Measurements from ENCODE around the gene ROR2. TPM values are rescaled to one million over a fixed set of nuclear protein-coding genes. Genes with fewer than 3 reads are reported as not detected.

ROR2 gene
- total RNA-seq, 2 experiments from 2014 or later: 0.05 TPM

- no peak for DNase-seq
- ATAC-seq: no peak
- H3K4me3 Mint-ChIP-seq: no peak overlapping the region
- peaks cover 14% of the 10 kb centered on the region for H3K27me3 Mint-ChIP-seq (ENCODE audit: low read depth)
- no peaks in the 10 kb centered on the region for H3K36me3 Mint-ChIP-seq (ENCODE audit: low read depth)
- H3K27ac Mint-ChIP-seq: no peak overlapping the region
- CTCF ChIA-PET: no interaction called here
- peaks cover 22% of the 10 kb centered on the region for H3K4me1 Mint-ChIP-seq (ENCODE audit: low read depth)
- H3K9me3 Mint-ChIP-seq (ENCODE audit: insufficient read depth): no peaks in the 10 kb centered on the region
- POLR2A ChIA-PET: no interaction called here
These were observed 109.6 kb downstream of the ROR2 start for GRCh38 chr9:91840469-91840868.

DNA sequence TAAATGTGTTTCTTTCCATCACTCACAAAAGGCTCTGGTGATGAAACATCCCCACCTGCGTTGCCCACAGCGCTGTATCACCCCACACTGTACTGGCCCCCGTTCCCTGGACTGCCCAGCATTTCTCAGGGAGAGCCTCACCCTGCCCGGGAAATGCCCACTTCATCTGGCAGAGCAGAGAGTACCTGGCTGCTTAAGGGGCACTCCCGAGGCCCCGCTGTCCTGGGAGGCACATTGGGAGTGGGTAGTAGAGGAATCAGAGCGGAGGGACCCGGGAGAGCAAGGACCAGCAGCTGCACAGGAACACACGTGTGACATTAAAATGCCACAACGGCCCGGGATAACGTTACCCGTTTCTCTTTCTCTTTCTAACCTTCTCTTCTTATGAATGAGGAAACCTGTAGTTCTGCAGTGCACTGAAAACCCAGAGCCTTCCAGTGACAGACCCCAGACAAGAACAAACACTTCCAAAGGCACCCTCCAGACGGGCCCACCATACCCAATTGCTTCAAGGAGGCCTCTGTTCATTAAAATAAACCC lies 110.0 kb downstream of the ROR2 start:
- peak overlapping the region; percentile 13 for H3K4me3 Mint-ChIP-seq
- POLR2A ChIA-PET: no interaction called here
- H3K36me3 Mint-ChIP-seq (ENCODE audit: low read depth): no peaks in the 10 kb centered on the region
- ATAC-seq (peak; percentile 39), DNase-seq (no peak)
- H3K27me3 Mint-ChIP-seq (ENCODE audit: low read depth): peaks cover 11% of the 10 kb centered on the region
- no peaks in the 10 kb centered on the region for H3K9me3 Mint-ChIP-seq (ENCODE audit: insufficient read depth)
- CTCF ChIA-PET: no interaction called here
- H3K27ac Mint-ChIP-seq: no peak overlapping the region
- H3K4me1 Mint-ChIP-seq (ENCODE audit: low read depth): peaks cover 22% of the 10 kb centered on the region

DNA sequence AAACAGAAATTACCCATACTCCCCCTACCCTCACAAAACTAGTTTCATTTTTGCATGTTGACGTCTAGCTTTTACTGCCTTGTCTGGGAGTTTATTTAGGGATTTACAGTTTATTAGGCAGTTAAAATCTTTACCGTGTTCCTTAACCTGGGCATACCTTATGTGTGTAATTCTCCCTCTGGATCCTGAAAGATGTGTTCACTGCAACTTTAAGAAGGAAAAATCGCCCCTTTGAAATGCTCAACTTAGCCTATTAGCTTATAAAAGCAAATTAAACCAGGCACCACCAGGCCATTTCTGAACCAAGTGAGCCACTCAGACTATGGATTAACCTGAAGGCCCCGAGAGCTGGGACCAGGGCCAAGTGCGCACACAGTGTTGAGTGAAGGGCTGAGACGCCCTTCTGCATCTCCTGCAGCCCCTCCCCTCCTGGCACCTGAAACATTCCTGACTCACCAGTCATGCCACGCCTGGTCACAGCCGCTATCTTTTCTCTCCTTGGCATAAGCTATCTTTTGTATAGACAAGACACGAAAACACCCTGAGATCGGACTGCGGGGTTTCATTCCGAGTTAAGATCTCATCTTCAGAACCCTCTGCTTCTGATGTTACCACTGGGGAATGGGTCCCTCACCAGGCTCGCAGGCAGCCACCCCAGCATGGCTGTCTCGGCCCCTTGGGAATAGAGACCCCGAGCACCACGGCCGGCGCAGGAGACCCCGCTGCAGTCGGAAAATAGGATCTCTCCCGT lies 111.9 kb downstream of the ROR2 start:
- ChIA-PET POLR2A (no interaction called here), CTCF (no interaction called here)
- ATAC-seq: no peak
- H3K4me1 Mint-ChIP-seq (ENCODE audit: low read depth): peaks cover 9% of the 10 kb centered on the region
- H3K4me3 Mint-ChIP-seq: no peak overlapping the region
- no peak for DNase-seq
- H3K27me3 Mint-ChIP-seq (ENCODE audit: low read depth): peaks cover 11% of the 10 kb centered on the region
- no peak overlapping the region for H3K27ac Mint-ChIP-seq
- H3K9me3 Mint-ChIP-seq (ENCODE audit: insufficient read depth): no peaks in the 10 kb centered on the region
- no peaks in the 10 kb centered on the region for H3K36me3 Mint-ChIP-seq (ENCODE audit: low read depth)

- ATAC-seq (no peak), DNase-seq (no peak)
- H3K27ac Mint-ChIP-seq: no peak overlapping the region
- ChIA-PET CTCF (no interaction called here), POLR2A (no interaction called here)
- no peaks in the 10 kb centered on the region for H3K9me3 Mint-ChIP-seq (ENCODE audit: insufficient read depth)
- H3K36me3 Mint-ChIP-seq (ENCODE audit: low read depth): no peaks in the 10 kb centered on the region
- peaks cover 6% of the 10 kb centered on the region for H3K27me3 Mint-ChIP-seq (ENCODE audit: low read depth)
- H3K4me1 Mint-ChIP-seq (ENCODE audit: low read depth): peaks cover 9% of the 10 kb centered on the region
- H3K4me3 Mint-ChIP-seq: no peak overlapping the region
These were observed 113.5 kb downstream of the ROR2 start for GRCh38 chr9:91836515-91836914.

DNA sequence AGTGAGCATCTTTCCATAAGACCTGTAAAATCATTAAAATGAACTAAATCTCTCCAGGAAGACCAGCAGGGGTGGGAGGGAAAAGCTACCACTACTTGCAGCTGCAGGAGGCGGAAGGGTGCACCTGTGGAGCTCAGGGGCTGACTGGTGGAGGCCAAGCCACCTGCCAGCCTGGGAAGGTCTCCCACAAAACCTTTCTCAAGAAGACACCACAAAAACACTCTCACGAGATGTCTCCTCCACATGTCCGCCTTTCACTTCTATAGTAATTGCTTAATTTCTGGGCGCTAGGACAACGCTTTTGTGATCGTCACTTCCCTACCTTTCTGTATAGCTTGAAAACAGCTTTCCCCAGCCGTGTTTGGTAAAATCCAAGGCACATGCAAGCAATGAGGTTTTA lies 114.4 kb downstream of the ROR2 start:
- ChIA-PET POLR2A (no interaction called here), CTCF (no interaction called here)
- Mint-ChIP-seq H3K27me3 (ENCODE audit: low read depth) (peaks cover 6% of the 10 kb centered on the region), H3K36me3 (ENCODE audit: low read depth) (no peaks in the 10 kb centered on the region), H3K4me1 (ENCODE audit: low read depth) (peaks cover 9% of the 10 kb centered on the region), H3K9me3 (ENCODE audit: insufficient read depth) (no peaks in the 10 kb centered on the region), H3K4me3 (no peak overlapping the region), H3K27ac (no peak overlapping the region)
- no peak for ATAC-seq
- no peak for DNase-seq

GRCh38 chr9:91835216-91835615 lies 114.8 kb downstream of the ROR2 start:
- ATAC-seq: no peak
- Mint-ChIP-seq H3K9me3 (ENCODE audit: insufficient read depth) (no peaks in the 10 kb centered on the region), H3K4me1 (ENCODE audit: low read depth) (peaks cover 7% of the 10 kb centered on the region), H3K36me3 (ENCODE audit: low read depth) (no peaks in the 10 kb centered on the region), H3K27me3 (ENCODE audit: low read depth) (peaks cover 6% of the 10 kb centered on the region), H3K27ac (no peak overlapping the region), H3K4me3 (no peak overlapping the region)
- POLR2A ChIA-PET: no interaction called here
- no peak for DNase-seq
- CTCF ChIA-PET: no interaction called here

- Mint-ChIP-seq H3K36me3 (ENCODE audit: low read depth) (no peaks in the 10 kb centered on the region), H3K27ac (no peak overlapping the region), H3K27me3 (ENCODE audit: low read depth) (peaks cover 6% of the 10 kb centered on the region), H3K4me3 (no peak overlapping the region), H3K4me1 (ENCODE audit: low read depth) (peaks cover 3% of the 10 kb centered on the region), H3K9me3 (ENCODE audit: insufficient read depth) (no peaks in the 10 kb centered on the region)
- ChIA-PET POLR2A (no interaction called here), CTCF (no interaction called here)
- DNase-seq: no peak
- ATAC-seq: no peak
These were observed 115.3 kb downstream of the ROR2 start for GRCh38 chr9:91834740-91835139.

DNA sequence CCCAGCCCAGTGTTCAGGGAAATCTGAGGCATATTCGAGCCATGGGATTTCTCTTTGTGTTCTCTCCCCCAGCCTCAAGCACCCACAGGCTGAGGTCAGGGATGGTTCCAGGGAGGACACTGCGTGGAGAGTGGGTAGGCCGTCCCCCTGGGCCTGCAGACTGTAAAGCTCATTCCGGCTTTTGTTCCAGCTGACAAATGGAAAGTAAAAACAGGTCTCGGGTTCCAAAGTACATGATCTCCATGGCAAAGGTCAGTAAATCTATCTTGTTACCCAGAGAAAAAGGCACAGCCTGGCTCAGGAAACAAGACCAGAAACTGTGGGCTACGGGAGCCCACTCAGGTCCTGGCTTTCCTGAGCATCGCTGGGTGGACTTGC lies 116.2 kb downstream of the ROR2 start:
- no peaks in the 10 kb centered on the region for H3K36me3 Mint-ChIP-seq (ENCODE audit: low read depth)
- H3K27me3 Mint-ChIP-seq (ENCODE audit: low read depth): peaks cover 6% of the 10 kb centered on the region
- ATAC-seq (no peak), DNase-seq (no peak)
- POLR2A ChIA-PET: no interaction called here
- H3K9me3 Mint-ChIP-seq (ENCODE audit: insufficient read depth): no peaks in the 10 kb centered on the region
- no peaks in the 10 kb centered on the region for H3K4me1 Mint-ChIP-seq (ENCODE audit: low read depth)
- no peak overlapping the region for H3K4me3 Mint-ChIP-seq
- H3K27ac Mint-ChIP-seq: no peak overlapping the region
- CTCF ChIA-PET: no interaction called here

DNA sequence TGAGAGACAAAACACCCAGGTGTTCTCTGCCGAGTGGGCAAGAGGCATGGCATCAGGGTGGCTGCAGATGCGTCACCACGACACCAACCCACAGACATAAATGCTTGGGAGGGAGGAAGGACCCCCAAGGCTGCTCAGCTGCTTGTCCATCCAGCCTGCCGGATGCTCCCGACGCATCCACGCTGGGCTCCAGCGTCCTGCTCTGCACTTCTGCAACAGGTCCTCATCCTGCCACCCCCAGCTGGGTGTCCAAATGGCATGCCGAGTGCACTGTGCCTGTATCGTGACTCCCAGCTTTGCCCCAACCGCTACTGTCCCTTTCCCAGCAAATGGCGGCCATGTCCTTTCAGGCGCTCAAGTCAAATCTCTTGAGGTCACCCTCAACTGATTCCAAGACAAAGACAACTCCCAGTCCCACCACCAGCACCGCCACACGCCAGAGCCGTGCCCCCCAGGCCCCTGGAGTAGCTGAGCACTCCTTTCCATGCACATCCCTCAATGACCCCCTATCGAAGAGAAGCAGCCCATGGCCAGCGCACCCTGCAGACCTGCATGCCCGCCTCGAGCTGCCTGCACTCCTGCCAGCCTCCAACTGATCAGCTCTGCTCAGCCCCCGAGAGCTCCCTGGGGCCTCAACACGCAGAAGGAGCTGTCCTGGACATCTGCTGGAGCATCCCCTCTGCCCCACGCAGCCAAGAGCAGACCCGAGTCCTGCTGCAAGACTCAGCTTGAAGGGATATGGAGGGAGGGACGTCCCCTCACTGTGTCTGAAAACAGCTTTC lies 116.7 kb downstream of the ROR2 start:
- CTCF ChIA-PET: no interaction called here
- H3K36me3 Mint-ChIP-seq (ENCODE audit: low read depth): no peaks in the 10 kb centered on the region
- no peak for ATAC-seq

GRCh38 chr9:91832322-91832721 lies 117.7 kb downstream of the ROR2 start:
- H3K36me3 Mint-ChIP-seq (ENCODE audit: low read depth): no peaks in the 10 kb centered on the region
- POLR2A ChIA-PET: no interaction called here
- H3K27me3 Mint-ChIP-seq (ENCODE audit: low read depth): peaks cover 4% of the 10 kb centered on the region
- H3K9me3 Mint-ChIP-seq (ENCODE audit: insufficient read depth): no peaks in the 10 kb centered on the region
- no peak for DNase-seq
- CTCF ChIA-PET: no interaction called here
- no peaks in the 10 kb centered on the region for H3K4me1 Mint-ChIP-seq (ENCODE audit: low read depth)
- no peak overlapping the region for H3K4me3 Mint-ChIP-seq
- no peak for ATAC-seq
- H3K27ac Mint-ChIP-seq: no peak overlapping the region

More for the DNA sequence above, 116.7 kb downstream of the ROR2 start:
- H3K27me3 Mint-ChIP-seq (ENCODE audit: low read depth): peaks cover 6% of the 10 kb centered on the region
- H3K4me1 Mint-ChIP-seq (ENCODE audit: low read depth): no peaks in the 10 kb centered on the region
- DNase-seq: no peak
- H3K4me3 Mint-ChIP-seq: no peak overlapping the region
- POLR2A ChIA-PET: no interaction called here
- H3K9me3 Mint-ChIP-seq (ENCODE audit: insufficient read depth): no peaks in the 10 kb centered on the region
- no peak overlapping the region for H3K27ac Mint-ChIP-seq

- no peaks in the 10 kb centered on the region for H3K9me3 Mint-ChIP-seq (ENCODE audit: insufficient read depth)
- H3K36me3 Mint-ChIP-seq (ENCODE audit: low read depth): no peaks in the 10 kb centered on the region
- POLR2A ChIA-PET: no interaction called here
- ATAC-seq: no peak
- CTCF ChIA-PET: no interaction called here
- H3K27ac Mint-ChIP-seq: no peak overlapping the region
- H3K27me3 Mint-ChIP-seq (ENCODE audit: low read depth): peaks cover 9% of the 10 kb centered on the region
- no peaks in the 10 kb centered on the region for H3K4me1 Mint-ChIP-seq (ENCODE audit: low read depth)
- no peak for DNase-seq
- no peak overlapping the region for H3K4me3 Mint-ChIP-seq
These were observed 124.2 kb downstream of the ROR2 start for GRCh38 chr9:91825866-91826265.

GRCh38 chr9:91825422-91825821 lies 124.6 kb downstream of the ROR2 start:
- Mint-ChIP-seq H3K27me3 (ENCODE audit: low read depth) (peaks cover 9% of the 10 kb centered on the region), H3K36me3 (ENCODE audit: low read depth) (no peaks in the 10 kb centered on the region), H3K9me3 (ENCODE audit: insufficient read depth) (no peaks in the 10 kb centered on the region), H3K4me1 (ENCODE audit: low read depth) (no peaks in the 10 kb centered on the region), H3K4me3 (no peak overlapping the region), H3K27ac (no peak overlapping the region)
- ATAC-seq (no peak), DNase-seq (no peak)
- ChIA-PET POLR2A (no interaction called here), CTCF (no interaction called here)

All from activated CD8-positive, alpha-beta T cell treated with anti-CD3 and anti-CD28 coated beads, Interleukin-2, amount 10 ng/mL, durations not matched to agents 7 days and 5 days (primary cell).